ENCODE data around the gene DPP6.
A peak's percentile ranks its signal among the peaks of the same experiment; 100 is the strongest.
"Not testable (repeated sequence)": the region's sequence is repeated elsewhere in the genome, so short reads cannot be mapped to it uniquely, and the experiment has no call there.

DPP6 gene

DNA sequence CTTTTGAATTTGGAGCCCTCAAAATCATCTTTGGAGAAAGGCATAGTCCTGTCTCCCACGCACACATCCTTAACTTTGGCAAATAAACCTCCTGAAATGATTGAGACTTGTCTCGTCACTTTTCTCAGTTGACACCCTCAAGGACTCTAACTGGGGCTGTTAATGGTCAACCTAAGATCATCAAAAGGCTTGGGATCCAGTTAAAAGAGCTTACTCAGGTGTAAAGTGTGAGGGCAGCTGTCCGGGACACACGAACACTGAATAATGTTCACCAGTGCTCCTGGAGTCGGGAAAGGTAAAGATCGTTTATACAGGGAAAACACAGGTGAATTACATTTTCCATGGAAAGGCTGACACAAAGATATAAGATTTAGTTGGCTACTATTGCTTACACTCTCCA lies 866.1 kb downstream of the DPP6 start:
- no peak for DNase-seq

DNA sequence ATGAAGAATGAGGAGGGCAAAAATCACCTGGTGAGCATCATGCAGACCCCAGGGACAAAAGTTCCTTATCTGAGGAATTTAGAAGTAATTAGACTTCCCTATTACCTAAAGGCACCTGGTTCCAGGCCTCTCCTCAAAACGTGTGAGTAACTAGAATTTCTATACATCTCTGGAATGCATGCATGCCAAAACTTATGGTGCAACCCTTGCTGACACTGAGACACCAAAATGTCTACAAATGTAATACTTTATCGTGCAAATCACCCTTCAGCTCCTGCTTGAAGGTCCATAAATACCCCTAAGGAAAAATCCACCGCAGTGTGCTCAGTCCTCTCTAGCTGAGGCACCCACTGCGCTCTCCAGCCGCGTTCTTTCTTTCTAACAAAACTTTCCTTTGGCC lies 866.5 kb downstream of the DPP6 start:
- DNase-seq: no peak

DNA sequence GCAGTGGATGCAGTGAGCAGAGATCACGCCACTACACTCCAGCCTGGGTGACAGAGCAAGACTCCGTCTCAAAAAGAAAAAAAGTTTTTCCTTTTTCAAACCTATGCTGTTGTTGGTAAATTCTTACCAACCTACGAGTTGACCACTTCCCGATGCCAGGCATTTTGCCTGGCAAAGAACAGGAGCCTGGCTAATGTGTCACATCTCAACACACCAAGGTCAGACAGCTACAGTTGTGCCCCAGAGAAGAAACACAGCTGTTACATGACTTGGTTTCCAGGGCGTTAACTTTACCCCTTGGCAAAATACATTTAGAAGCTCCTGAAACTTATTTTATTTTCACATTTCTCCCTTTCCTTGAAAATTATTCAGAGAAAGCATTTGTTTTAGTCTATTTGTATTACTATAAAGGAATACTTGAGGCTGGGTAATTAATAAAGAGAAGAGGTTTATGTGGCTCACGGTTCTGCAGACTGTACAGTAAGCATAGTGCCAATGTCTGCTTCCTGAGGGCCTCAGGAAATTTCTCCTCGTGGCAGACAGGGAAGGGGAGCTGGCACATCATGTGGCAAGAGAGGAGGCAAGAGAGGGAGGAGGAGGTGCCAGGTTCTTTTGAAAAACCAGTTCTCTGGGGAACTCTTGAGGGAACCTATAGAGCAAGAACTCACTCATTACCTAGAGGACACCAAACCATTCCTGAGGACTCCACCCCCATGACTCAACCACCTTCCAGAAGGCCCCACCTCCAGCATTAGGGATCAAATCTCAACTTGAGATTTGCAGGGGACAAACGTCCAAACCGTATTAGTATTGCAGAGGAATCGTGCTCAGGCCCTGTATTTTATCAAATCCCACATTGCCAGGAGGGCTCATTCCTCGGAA lies 867.4 kb downstream of the DPP6 start:
- no peak for DNase-seq

DNA sequence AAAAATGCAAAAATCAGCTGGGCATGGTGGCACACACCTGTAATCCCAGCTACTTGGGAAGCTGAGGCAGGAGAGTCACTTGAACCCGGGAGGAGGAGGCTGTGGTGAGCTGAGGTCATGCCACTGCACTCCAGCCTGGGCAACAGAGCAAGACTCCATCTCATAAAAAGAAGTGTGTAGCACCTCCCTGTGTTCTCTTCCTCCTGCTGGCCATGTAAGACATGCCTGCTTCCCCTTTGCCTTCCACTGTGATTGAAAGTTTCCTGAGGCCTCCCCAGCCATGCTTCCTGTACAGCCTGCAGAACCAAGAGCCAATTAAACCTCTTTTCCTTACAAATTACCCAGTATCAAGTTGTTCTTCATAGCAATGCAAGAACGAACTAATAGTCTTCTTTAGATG lies 870.3 kb downstream of the DPP6 start:
- not testable (repeated sequence) for DNase-seq

DNA sequence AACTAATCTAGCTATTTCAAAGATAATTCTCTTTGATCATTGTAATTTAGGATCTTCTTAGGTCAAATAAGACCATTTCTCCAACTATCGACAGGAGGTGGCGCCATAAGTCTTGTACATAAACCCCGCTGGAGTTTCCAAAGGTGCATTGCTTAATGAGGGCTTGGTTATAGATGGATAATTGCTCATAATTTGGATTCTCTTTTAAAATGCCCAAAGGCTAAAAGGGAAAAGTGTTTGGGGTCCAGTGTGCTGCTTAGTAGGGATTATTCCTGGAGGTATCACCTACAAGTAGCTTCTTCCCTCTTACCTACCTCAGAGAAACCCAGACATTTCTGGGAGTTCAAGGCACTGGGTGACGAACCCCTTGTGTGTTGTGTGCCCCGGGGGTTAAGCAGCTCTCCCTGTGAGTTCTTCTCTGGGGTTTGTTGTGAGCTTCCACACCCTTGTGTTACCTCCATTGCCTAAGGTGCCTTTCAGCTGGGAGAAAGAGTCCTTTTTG lies 875.5 kb downstream of the DPP6 start:
- peak; percentile 81 to 98 for DNase-seq

DNA sequence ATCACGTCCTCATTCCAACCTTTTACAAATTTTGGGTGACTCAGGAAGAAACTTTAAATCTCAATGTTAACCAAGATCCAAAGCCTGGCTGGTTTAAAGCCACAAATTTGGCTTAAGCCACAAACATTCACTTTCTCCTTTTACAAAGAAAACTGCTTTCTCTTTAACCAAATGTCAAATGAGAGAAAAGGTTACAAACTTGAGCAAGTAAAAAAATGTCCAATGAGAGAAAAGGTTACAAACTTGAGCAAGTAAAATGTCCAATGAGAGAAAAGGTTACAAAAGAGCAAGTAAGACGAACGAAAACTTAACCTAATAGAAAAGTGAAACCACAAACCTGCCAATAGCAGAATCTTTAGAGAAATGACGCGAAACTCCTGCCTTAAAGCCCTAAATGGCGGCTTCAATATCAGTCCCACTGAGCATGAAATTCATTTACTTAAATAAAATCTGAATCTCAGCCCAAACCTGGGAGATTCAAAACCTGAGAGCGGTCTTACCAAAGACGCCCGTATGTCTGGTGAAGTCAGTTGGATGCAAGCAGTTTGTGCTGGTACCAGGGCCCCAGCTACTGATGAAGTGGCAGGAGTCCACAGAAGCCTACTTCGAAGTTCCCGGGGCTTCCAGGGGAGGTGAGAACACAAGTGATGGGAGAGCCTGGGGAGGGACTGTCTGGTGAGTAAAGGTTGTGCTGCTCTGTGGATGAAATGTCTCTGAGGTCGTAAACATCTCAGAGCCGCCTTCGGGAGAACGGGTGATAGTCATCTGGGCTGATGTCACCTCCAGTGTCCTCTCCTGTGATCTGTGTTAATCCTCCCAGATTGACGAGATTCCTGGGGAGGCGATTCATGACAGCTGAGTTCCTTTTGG lies 876.2 kb downstream of the DPP6 start:
- peak; percentile 96 to 100 for DNase-seq

DNA sequence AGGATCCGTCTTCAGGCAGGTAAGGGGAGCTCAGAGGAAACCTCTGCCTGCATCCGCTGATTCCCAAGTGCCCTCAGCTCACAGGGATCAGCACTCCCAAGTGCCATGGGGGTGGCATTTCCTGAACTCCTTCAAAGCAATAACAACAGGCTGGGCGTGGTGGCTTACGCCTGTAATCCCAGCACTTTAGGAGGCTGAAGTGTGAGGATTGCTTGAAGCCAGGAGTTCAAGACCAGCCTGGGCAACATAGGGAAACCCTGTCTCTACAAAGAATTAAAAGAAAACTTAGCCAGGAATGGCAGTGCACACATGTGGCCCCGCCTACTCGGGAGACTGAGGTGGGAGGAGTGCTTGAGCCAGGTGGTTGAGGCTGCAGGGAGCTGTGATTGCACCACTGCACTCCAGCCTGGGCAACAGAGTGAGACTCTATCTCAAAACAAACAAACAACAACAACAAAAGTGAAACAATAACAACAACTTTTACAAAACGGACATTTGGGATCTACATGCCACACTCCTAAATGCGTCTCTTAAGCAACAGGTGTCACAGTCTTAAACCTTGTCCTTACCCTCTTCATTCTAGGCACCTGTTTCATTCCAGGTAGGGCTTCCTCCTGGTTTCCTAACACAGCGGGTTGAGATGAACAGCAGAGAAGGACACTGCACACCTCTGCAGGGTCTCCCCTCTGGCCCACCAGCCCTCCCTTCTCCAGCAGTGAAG lies 877.0 kb downstream of the DPP6 start:
- peak in 1 of 2 donors; percentile 6 for DNase-seq

DNA sequence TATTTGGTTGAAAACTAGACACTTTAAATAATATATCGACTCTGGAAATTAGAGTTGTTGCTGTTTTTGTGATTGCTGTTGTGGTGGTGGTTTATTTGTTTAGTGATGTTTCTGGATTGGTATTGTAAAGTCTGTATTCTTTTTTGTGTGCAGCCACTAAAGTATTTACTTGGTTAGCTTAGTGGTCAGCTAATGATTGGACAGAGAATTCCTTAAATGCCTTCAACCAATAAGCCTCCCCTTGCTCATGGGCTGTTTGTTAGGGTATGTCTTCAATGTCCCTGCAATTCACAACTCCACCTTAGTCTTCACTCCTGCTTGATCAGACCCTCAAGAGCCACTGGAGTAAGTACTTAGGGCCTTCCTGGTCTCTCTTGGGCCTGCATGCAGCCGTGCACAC lies 879.7 kb downstream of the DPP6 start:
- no peak for DNase-seq

DNA sequence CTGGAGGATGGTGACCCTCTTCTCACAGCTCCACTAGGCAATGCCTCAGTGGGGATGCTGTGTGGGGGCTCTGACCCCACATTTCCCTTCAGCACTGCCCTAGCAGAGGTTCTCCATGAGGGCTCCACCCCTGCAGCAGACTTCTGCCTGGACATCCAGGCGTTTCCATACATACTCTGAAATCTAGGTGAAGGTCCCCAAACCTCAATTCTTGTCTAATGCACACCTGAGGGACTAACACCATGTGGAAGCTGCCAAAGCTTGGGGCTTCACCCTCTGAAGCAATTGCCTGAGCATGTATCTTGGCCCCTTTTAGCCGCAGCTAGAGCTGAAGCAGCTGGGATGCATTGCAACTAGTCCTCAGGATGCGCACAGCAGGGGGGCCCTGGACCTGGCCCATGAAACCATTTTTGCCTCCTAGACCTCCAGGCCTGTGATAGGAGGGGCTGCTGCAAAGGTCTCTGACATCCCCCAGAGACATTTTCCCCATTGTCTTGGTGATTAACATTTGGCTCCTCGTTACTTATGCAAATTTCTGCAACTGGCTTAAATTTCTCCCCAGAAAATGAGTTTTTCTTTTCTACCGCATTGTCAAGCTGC lies 882.3 kb downstream of the DPP6 start:
- DNase-seq: not testable (repeated sequence)

DNA sequence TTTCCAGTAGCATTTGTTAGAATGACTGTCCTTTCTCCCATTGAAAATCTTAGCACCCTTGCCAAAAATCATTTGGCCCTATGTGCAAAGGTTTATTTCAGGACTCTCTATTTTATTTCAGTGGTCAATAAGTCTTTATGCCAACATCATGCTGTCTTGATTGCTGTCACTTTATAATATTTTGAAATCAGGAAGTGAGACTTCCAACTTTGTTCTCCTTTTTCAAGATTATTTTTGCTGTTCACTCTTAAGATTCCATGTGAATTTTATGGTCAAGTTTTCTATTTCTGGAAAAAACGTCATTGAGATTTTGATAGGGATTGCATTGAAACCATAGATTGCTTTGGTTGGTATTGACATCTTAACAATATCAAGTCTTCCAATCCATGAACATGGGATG lies 885.6 kb downstream of the DPP6 start:
- peak; percentile 22 to 31 for DNase-seq

DNA sequence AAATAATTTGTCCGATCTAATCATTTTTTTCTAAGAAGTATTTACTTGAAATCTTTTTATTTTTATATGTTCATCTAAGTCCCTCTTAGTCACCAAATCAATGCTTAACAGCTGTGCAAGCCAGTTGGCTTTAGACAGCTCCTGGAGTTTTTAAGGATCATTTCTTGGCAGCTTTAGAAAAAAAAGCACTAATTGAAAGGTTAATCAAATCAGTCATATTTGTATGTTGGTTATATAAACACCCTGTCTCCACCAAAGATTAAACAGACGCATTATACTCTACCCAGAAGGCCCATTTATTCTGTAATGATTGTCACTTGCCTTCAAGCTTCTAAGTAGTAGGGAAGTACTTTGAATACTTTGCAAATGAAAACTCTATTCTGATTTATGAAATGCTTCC lies 890.5 kb downstream of the DPP6 start:
- DNase-seq: no peak
